Measurements from ENCODE around the gene SYN1. TPM values are rescaled to one million over a fixed set of nuclear protein-coding genes. Genes with fewer than 3 reads are reported as not detected.

The SYN1 gene
- total RNA-seq, 1 experiment from 2014 or later, result 0.04 TPM

Other genes with a start within 250 kb of the SYN1 start
- not detected in 2 replicates for gene ZNF157, start 249.3 kb downstream of the SYN1 start, total RNA-seq (2014; rRNA removed; shearing (Covaris generic))
- 7.2 and 8.4 TPM in 2 replicates for gene ZNF41, start 136.6 kb downstream of the SYN1 start, total RNA-seq (2014; rRNA removed; shearing (Covaris generic))
- gene ARAF, start 58.7 kb downstream of the SYN1 start, total RNA-seq (2014; rRNA removed; shearing (Covaris generic)), result 20.5 and 21.8 TPM in 2 replicates
- gene TIMP1, start 37.4 kb downstream of the SYN1 start, total RNA-seq (2014; rRNA removed; shearing (Covaris generic)), result 62.8 and 64.2 TPM in 2 replicates
- gene CFP, start 10.1 kb upstream of the SYN1 start, total RNA-seq (2014; rRNA removed; shearing (Covaris generic)), result 0.08 and 0.32 TPM in 2 replicates
- gene ELK1, start 30.7 kb upstream of the SYN1 start, total RNA-seq (2014; rRNA removed; shearing (Covaris generic)), result 36.0 and 36.3 TPM in 2 replicates
- gene UXT, start 39.3 kb upstream of the SYN1 start, total RNA-seq (2014; rRNA removed; shearing (Covaris generic)), result 98.0 and 121 TPM in 2 replicates
- gene ZNF81, start 217.0 kb upstream of the SYN1 start, total RNA-seq (2014; rRNA removed; shearing (Covaris generic)), result 5.4 and 7.2 TPM in 2 replicates